ENCODE data around the gene RETNLB.

DNA sequence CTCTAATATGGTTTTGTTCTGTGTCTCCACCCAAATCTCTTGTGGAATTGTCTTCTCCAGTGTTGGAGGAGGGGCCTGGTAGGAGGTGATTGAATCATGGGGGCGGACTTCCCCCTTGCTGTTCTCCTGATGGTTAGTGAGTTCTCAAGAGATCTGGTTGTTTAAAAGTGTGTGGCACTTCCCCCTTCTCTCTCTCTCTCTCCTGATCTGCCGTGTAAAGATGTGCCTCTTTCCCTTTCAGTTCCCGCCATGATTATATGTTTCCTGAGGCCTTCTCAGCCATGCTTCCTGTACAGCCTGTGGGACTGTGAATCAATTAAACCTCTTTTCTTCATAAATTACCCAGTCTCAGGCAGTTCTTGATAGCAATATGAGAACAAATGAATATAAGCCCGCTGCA is 33.1 kb downstream of the RETNLB start:
- TF ChIP-seq EZH2 (IDR thresholded peaks at IDR 0.05; ENCODE audit: insufficient read depth, low read length), result no peak
- TF ChIP-seq, protein P1, sequence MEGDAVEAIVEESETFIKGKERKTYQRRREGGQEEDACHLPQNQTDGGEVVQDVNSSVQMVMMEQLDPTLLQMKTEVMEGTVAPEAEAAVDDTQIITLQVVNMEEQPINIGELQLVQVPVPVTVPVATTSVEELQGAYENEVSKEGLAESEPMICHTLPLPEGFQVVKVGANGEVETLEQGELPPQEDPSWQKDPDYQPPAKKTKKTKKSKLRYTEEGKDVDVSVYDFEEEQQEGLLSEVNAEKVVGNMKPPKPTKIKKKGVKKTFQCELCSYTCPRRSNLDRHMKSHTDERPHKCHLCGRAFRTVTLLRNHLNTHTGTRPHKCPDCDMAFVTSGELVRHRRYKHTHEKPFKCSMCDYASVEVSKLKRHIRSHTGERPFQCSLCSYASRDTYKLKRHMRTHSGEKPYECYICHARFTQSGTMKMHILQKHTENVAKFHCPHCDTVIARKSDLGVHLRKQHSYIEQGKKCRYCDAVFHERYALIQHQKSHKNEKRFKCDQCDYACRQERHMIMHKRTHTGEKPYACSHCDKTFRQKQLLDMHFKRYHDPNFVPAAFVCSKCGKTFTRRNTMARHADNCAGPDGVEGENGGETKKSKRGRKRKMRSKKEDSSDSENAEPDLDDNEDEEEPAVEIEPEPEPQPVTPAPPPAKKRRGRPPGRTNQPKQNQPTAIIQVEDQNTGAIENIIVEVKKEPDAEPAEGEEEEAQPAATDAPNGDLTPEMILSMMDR (IDR thresholded peaks at IDR 0.05; ENCODE audit: insufficient read depth, low read depth, low read length), result no peak

All from astrocyte (in vitro differentiated cells and primary cell).